Testis (tissue), 3 donors: ENCODE data around the gene ANHX. TPM values are rescaled to one million over a fixed set of nuclear protein-coding genes. Genes with fewer than 3 reads are reported as not detected.

Experiments used
- DNase-seq: peaks from one replicate; pipeline ENCODE4 v3.0.0-alpha.2; 2019
- H3K27ac ChIP-seq, 2 donors: fragments of 200-600 bp; sonication (generic); one replicate each; pipeline ENCODE4 v1.5.1; 2019
- H3K27me3 ChIP-seq: fragments of 200-600 bp; sonication (generic); one replicate; pipeline ENCODE4 v1.5.1; 2019
- H3K36me3 ChIP-seq: fragments of 200-600 bp; sonication (generic); one replicate; pipeline ENCODE4 v1.5.1; 2017; ENCODE audit warnings: low read depth; ENCODE audit errors: missing control alignments
- H3K4me1 ChIP-seq: fragments of 200-600 bp; sonication (generic); one replicate; pipeline ENCODE4 v1.5.1; 2019
- H3K4me3 ChIP-seq, 2 donors: fragments of 200-600 bp; sonication (generic); one replicate each; pipeline ENCODE4 v1.5.1; 2017 to 2019
- H3K9me3 ChIP-seq: fragments of 200-600 bp; sonication (generic); one replicate; pipeline ENCODE4 v1.5.1; 2017
- CTCF ChIP-seq, 3 experiments: fragments of 450-650 bp in 2 of 3; fragments of 200-600 bp in 1 of 3; sonication (generic) in 1 of 3; IDR thresholded peaks; one replicate each; pipeline ENCODE4 v1.5.1; 2016 to 2019; ENCODE audit warnings: antibody characterized with exemption in 3 of 3, mild to moderate bottlenecking in 2 of 3, moderate library complexity in 1 of 3
- POLR2A ChIP-seq: fragments of 450-650 bp; IDR thresholded peaks from one replicate; pipeline ENCODE4 v1.6.1; 2017; ENCODE audit warnings: antibody characterized with exemption, mild to moderate bottlenecking, moderate library complexity
- WGBS, 2 donors: methylation state at CpG; one replicate each; pipeline ENCODE4 v1.1.5; 2018; 5-methylcytosine and 5-hydroxymethylcytosine counted together
- intact Hi-C: fragments of 100-400 bp; cut with DNase I; formaldehyde crosslinking; loops from one replicate; pipeline ENCODE4 v1.15.1; 2023; ENCODE audit warnings: low total_unique reads
- polyA plus RNA-seq: library from polyadenylated mRNA; stranded (reverse); fragments of 350-450 nt; fragmentation: Illumina TruSeq; extraction: RNeasy Lipid Tissue Mini Kit (QIAGEN cat#74804); gene quantifications from one replicate; pipeline ENCODE4 v1.2.3, GENCODE V29; 2014; ENCODE audit warnings: low read depth, low replicate concordance; ENCODE audit not compliant: insufficient read depth
- total RNA-seq, 2 donors: library from RNA; depleted of rRNA; stranded (reverse); fragments of >200 nt; gene quantifications; one replicate each; pipeline ENCODE4 v1.2.3, GENCODE V29; 2016

The ANHX gene
- total and polyA plus RNA-seq, 3 donors from 2014 or later = 6.9 to 11.3 (median 9.6) TPM

GRCh38 chr12:133222211-133222610, 13.5 kb downstream of the ANHX start:
- Histone ChIP-seq H3K27me3 (no peaks in the 10 kb centered on the region), H3K9me3 (no peaks in the 10 kb centered on the region), H3K27ac (no peak overlapping the region), H3K4me1 (no peaks in the 10 kb centered on the region), H3K4me3 (no peak overlapping the region), H3K36me3 (no peaks in the 10 kb centered on the region)
- intact Hi-C loops = no loop called here
- WGBS, 2 donors = 80 to 83% methylated on average over 10 of the region's 10 CpGs
- DNase-seq = no peak
- TF ChIP-seq CTCF (IDR thresholded peaks at IDR 0.05) = no peak
- TF ChIP-seq POLR2A = no peak

GRCh38 chr12:133221241-133221640, 14.4 kb downstream of the ANHX start:
- no peak for TF ChIP-seq POLR2A
- 89 to 95% methylated on average over 9 to 16 of the region's 16 CpGs for WGBS, 2 donors
- H3K9me3 ChIP-seq = no peaks in the 10 kb centered on the region
- H3K27me3 ChIP-seq = no peaks in the 10 kb centered on the region
- H3K4me1 ChIP-seq = no peaks in the 10 kb centered on the region
- intact Hi-C loops = no loop called here
- H3K36me3 ChIP-seq = no peaks in the 10 kb centered on the region
- no peak overlapping the region for H3K4me3 ChIP-seq
- DNase-seq = no peak
- no peak overlapping the region for H3K27ac ChIP-seq

- Histone ChIP-seq H3K9me3 (no peaks in the 10 kb centered on the region), H3K27ac (no peak overlapping the region), H3K36me3 (no peaks in the 10 kb centered on the region), H3K4me1 (no peaks in the 10 kb centered on the region), H3K4me3 (no peak overlapping the region), H3K27me3 (no peaks in the 10 kb centered on the region)
- no peak for DNase-seq
- WGBS, 2 donors = 88 to 94% methylated on average over 6 of the region's 6 CpGs
- TF ChIP-seq POLR2A = no peak
- TF ChIP-seq CTCF (IDR thresholded peaks at IDR 0.05) = no peak
- intact Hi-C loops = no loop called here
These were observed 15.2 kb downstream of the ANHX start for GRCh38 chr12:133220521-133220920.

GRCh38 chr12:133217219-133217618, 18.5 kb downstream of the ANHX start:
- 69% methylated on average over 3 of the region's 3 CpGs; no CpG with 5 or more reads in 1 of the 2 donors for WGBS, 2 donors

GRCh38 chr12:133215724-133216123, 20.0 kb downstream of the ANHX start:
- no peaks in the 10 kb centered on the region for H3K36me3 ChIP-seq
- no peaks in the 10 kb centered on the region for H3K9me3 ChIP-seq
- intact Hi-C loops = no loop called here
- H3K4me1 ChIP-seq = no peaks in the 10 kb centered on the region
- no peak overlapping the region for H3K4me3 ChIP-seq
- no peaks in the 10 kb centered on the region for H3K27me3 ChIP-seq
- no peak for TF ChIP-seq CTCF (IDR thresholded peaks at IDR 0.05)
- no peak for TF ChIP-seq POLR2A
- WGBS, 2 donors = 80 to 85% methylated on average over 2 to 3 of the region's 3 CpGs
- no peak overlapping the region for H3K27ac ChIP-seq
- DNase-seq = no peak

More at GRCh38 chr12:133217219-133217618, 18.5 kb downstream of the ANHX start:
- Histone ChIP-seq H3K27ac (no peak overlapping the region), H3K4me3 (no peak overlapping the region), H3K4me1 (no peaks in the 10 kb centered on the region), H3K9me3 (no peaks in the 10 kb centered on the region), H3K27me3 (no peaks in the 10 kb centered on the region), H3K36me3 (no peaks in the 10 kb centered on the region)
- TF ChIP-seq CTCF (IDR thresholded peaks at IDR 0.05) = no peak
- intact Hi-C loops = no loop called here
- DNase-seq = no peak
